ENCODE data around the gene DHRSX.

The DHRSX gene

DNA sequence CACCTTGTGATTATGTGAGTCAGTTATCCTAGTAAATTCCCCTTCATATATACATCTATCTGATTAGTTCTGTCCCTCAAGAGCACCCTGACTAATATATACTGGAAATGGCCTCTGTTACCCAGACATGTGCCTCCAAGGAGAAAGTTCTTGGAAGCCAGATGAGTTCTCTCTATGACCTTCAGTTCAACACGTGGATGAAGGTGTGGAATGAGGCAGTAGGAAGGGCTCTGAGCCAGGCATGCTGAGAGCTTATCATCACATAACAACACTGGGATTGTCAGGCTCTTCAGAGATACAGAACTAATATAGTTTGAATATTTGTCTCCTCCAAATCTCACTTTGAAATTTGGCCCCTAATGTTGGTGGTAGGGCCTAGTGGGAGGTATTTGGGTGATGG lies 44.4 kb upstream of the DHRSX start:
- CTCF ChIA-PET, result no interaction called here
- H3K9me3 ChIP-seq (ENCODE audit: control insufficient read depth, insufficient read depth, low read depth, low read length), result no peaks in the 10 kb centered on the region

GRCh38 chrX:2542826-2543521 lies 42.2 kb upstream of the DHRSX start:
- H3K9me3 ChIP-seq (ENCODE audit: control insufficient read depth, insufficient read depth, low read depth, low read length), result no peaks in the 10 kb centered on the region
- ChIA-PET CTCF (no interaction called here), POLR2A (no interaction called here)
- no peak overlapping the region for H3K27ac ChIP-seq (ENCODE audit: extremely low read depth, low read depth, low read length)
- no peaks in the 10 kb centered on the region for H3K4me1 ChIP-seq (ENCODE audit: control insufficient read depth, insufficient read depth, low read length)
- H3K36me3 ChIP-seq (ENCODE audit: control insufficient read depth in 2 of 2, insufficient read depth in 1 of 2, low read length in 2 of 2), result no peaks in the 10 kb centered on the region
- H3K4me3 ChIP-seq (ENCODE audit: low read depth, low read length), result no peak overlapping the region
- TF ChIP-seq ZBTB21 (tag by site-specific recombination; IDR thresholded peaks at IDR 0.05), result peak; percentile 28; the same call in 1 of the 2 replicates
- peak; percentile 43; the same call in 1 of the 2 replicates for TF ChIP-seq ZNF341 (tag by site-specific recombination; IDR thresholded peaks at IDR 0.05; ENCODE audit: low read depth)
- TF ChIP-seq ZNF426 (tag by site-specific recombination; IDR thresholded peaks at IDR 0.05), result peak; percentile 94
- TF ChIP-seq ZNF239 (tag by site-specific recombination; IDR thresholded peaks at IDR 0.05), result no peak
- TF ChIP-seq ZFP41 (tag by site-specific recombination; IDR thresholded peaks at IDR 0.05; ENCODE audit: borderline replicate concordance), result no peak
- TF ChIP-seq PBX3 (CRISPR knock-in tag; IDR thresholded peaks at IDR 0.05), result no peak
- no peak for TF ChIP-seq ZSCAN30 (tag by site-specific recombination; IDR thresholded peaks at IDR 0.05)
- TF ChIP-seq ZNF560 (tag by site-specific recombination; IDR thresholded peaks at IDR 0.05; ENCODE audit: borderline replicate concordance), result peak; percentile 29; the same call in 1 of the 2 replicates
- TF ChIP-seq ZNF391 (tag by site-specific recombination; IDR thresholded peaks at IDR 0.05; ENCODE audit: borderline replicate concordance, low read depth), result no peak
- no peak for TF ChIP-seq ZNF768 (tag by site-specific recombination; IDR thresholded peaks at IDR 0.05)
- TF ChIP-seq ZNF701 (tag by site-specific recombination; IDR thresholded peaks at IDR 0.05), result no peak
- TF ChIP-seq, protein P1, sequence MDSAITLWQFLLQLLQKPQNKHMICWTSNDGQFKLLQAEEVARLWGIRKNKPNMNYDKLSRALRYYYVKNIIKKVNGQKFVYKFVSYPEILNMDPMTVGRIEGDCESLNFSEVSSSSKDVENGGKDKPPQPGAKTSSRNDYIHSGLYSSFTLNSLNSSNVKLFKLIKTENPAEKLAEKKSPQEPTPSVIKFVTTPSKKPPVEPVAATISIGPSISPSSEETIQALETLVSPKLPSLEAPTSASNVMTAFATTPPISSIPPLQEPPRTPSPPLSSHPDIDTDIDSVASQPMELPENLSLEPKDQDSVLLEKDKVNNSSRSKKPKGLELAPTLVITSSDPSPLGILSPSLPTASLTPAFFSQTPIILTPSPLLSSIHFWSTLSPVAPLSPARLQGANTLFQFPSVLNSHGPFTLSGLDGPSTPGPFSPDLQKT (IDR thresholded peaks at IDR 0.05; ENCODE audit: borderline replicate concordance, low read depth, low read length), result no peak
- TF ChIP-seq ZNF324 (tag by site-specific recombination; IDR thresholded peaks at IDR 0.05), result no peak
- TF ChIP-seq GLI4 (tag by site-specific recombination; IDR thresholded peaks at IDR 0.05), result no peak
- TF ChIP-seq SALL2 (tag by site-specific recombination; IDR thresholded peaks at IDR 0.05; ENCODE audit: borderline replicate concordance), result no peak
- peak; percentile 96 for TF ChIP-seq ZNF555 (tag by site-specific recombination; conservative IDR thresholded peaks at IDR 0.05)
- no peak for TF ChIP-seq ZNF155 (tag by site-specific recombination; IDR thresholded peaks at IDR 0.05)
- no peak for TF ChIP-seq ZNF184 (tag by site-specific recombination; IDR thresholded peaks at IDR 0.05)
- no peak for TF ChIP-seq ZNF473 (tag by site-specific recombination; IDR thresholded peaks at IDR 0.05)
- no peak for TF ChIP-seq ZNF121 (tag by site-specific recombination; IDR thresholded peaks at IDR 0.05)
- no peak for TF ChIP-seq SP3 (tag by site-specific recombination; IDR thresholded peaks at IDR 0.05)
- TF ChIP-seq, protein P2, sequence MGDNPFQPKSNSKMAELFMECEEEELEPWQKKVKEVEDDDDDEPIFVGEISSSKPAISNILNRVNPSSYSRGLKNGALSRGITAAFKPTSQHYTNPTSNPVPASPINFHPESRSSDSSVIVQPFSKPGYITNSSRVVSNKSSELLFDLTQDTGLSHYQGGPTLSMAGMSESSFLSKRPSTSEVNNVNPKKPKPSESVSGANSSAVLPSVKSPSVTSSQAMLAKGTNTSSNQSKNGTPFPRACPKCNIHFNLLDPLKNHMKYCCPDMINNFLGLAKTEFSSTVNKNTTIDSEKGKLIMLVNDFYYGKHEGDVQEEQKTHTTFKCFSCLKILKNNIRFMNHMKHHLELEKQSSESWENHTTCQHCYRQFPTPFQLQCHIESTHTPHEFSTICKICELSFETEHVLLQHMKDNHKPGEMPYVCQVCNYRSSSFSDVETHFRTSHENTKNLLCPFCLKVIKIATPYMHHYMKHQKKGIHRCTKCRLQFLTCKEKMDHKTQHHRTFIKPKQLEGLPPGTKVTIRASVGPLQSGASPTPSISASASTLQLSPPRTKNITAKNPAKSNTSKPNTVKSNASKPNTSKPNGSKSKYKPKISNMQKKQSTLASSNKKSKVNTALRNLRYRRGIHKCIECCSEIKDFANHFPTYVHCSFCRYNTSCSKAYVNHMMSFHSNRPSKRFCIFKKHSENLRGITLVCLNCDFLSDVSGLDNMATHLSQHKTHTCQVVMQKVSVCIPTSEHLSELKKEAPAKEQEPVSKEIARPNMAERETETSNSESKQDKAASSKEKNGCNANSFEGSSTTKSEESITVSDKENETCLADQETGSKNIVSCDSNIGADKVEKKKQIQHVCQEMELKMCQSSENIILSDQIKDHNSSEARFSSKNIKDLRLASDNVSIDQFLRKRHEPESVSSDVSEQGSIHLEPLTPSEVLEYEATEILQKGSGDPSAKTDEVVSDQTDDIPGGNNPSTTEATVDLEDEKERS (tag by site-specific recombination; IDR thresholded peaks at IDR 0.05), result no peak
- TF ChIP-seq ZNF23 (tag by site-specific recombination; IDR thresholded peaks at IDR 0.05; ENCODE audit: borderline replicate concordance), result no peak
- no peak for TF ChIP-seq KLF9 (tag by site-specific recombination; IDR thresholded peaks at IDR 0.05; ENCODE audit: low read depth)
- TF ChIP-seq, protein P3, sequence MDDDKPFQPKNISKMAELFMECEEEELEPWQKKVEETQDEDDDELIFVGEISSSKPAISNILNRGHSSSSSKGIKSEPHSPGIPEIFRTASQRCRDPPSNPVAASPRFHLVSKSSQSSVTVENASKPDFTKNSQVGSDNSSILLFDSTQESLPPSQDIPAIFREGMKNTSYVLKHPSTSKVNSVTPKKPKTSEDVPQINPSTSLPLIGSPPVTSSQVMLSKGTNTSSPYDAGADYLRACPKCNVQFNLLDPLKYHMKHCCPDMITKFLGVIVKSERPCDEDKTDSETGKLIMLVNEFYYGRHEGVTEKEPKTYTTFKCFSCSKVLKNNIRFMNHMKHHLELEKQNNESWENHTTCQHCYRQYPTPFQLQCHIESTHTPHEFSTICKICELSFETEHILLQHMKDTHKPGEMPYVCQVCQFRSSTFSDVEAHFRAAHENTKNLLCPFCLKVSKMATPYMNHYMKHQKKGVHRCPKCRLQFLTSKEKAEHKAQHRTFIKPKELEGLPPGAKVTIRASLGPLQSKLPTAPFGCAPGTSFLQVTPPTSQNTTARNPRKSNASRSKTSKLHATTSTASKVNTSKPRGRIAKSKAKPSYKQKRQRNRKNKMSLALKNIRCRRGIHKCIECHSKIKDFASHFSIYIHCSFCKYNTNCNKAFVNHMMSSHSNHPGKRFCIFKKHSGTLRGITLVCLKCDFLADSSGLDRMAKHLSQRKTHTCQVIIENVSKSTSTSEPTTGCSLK (tag by site-specific recombination; IDR thresholded peaks at IDR 0.05), result no peak
- no peak for TF ChIP-seq ZNF677 (tag by site-specific recombination; IDR thresholded peaks at IDR 0.05)

More for the DNA sequence above, 44.4 kb upstream of the DHRSX start:
- H3K36me3 ChIP-seq (ENCODE audit: control insufficient read depth in 2 of 2, insufficient read depth in 1 of 2, low read length in 2 of 2), result no peaks in the 10 kb centered on the region
- H3K4me1 ChIP-seq (ENCODE audit: control insufficient read depth, insufficient read depth, low read length), result peaks cover 6% of the 10 kb centered on the region
- no peak overlapping the region for H3K27ac ChIP-seq (ENCODE audit: extremely low read depth, low read depth, low read length)
- H3K4me3 ChIP-seq (ENCODE audit: low read depth, low read length), result no peak overlapping the region
- POLR2A ChIA-PET, result no interaction called here
- no peak for TF ChIP-seq ZNF600 (tag by site-specific recombination; IDR thresholded peaks at IDR 0.05)
- no peak for TF ChIP-seq MEIS1 (CRISPR knock-in tag; IDR thresholded peaks at IDR 0.05; ENCODE audit: borderline replicate concordance)
- TF ChIP-seq ZNF549 (tag by site-specific recombination; IDR thresholded peaks at IDR 0.05), result no peak
- no peak for TF ChIP-seq ZNF202 (tag by site-specific recombination; IDR thresholded peaks at IDR 0.05; ENCODE audit: borderline replicate concordance)
- no peak for TF ChIP-seq ZNF223 (tag by site-specific recombination; IDR thresholded peaks at IDR 0.05)
- TF ChIP-seq KLF10 (tag by site-specific recombination; IDR thresholded peaks at IDR 0.05), result no peak
- no peak for TF ChIP-seq ZNF514 (tag by site-specific recombination; IDR thresholded peaks at IDR 0.05)
- TF ChIP-seq ZNF433 (tag by site-specific recombination; IDR thresholded peaks at IDR 0.05; ENCODE audit: low read depth), result no peak

All from HEK293 (cell line).